ENCODE measurements around the gene CYP11A1.

CYP11A1 gene

DNA sequence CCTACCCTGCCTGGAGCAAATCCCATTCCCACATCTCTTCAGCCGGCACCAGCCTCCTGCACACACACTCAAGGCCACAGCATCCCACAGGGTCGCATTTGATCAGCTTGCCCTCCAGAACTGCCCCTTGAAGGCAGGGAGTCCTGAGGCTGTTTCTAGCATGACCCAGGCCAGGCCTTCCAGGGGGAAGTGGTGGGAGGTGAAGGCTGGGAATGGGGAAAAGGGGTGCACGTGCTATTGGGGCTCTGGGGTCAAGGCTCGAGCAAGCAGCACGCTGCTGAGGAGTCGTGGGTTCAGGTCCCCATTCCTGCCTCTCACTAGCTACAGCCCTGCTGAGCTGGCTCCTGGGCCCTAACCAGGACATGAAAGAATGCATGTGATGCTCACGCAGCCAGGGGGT, 41.4 kb upstream of the CYP11A1 start:
- peaks cover 4% of the 10 kb centered on the region for H3K27me3 ChIP-seq
- no peaks in the 10 kb centered on the region for H3K9me3 ChIP-seq
- H3K27ac ChIP-seq = no peak overlapping the region
- no peaks in the 10 kb centered on the region for H3K36me3 ChIP-seq
- H3K4me3 ChIP-seq (ENCODE audit: low read depth in 1 of 2, low read length in 1 of 2) = no peak overlapping the region
- H3K4me1 ChIP-seq (ENCODE audit: control insufficient read depth in 1 of 2, insufficient read depth in 1 of 2, low read depth in 1 of 2, low read length in 1 of 2) = peaks cover 7 to 9% of the 10 kb centered on the region in 2 experiments
- TF ChIP-seq, protein P1, sequence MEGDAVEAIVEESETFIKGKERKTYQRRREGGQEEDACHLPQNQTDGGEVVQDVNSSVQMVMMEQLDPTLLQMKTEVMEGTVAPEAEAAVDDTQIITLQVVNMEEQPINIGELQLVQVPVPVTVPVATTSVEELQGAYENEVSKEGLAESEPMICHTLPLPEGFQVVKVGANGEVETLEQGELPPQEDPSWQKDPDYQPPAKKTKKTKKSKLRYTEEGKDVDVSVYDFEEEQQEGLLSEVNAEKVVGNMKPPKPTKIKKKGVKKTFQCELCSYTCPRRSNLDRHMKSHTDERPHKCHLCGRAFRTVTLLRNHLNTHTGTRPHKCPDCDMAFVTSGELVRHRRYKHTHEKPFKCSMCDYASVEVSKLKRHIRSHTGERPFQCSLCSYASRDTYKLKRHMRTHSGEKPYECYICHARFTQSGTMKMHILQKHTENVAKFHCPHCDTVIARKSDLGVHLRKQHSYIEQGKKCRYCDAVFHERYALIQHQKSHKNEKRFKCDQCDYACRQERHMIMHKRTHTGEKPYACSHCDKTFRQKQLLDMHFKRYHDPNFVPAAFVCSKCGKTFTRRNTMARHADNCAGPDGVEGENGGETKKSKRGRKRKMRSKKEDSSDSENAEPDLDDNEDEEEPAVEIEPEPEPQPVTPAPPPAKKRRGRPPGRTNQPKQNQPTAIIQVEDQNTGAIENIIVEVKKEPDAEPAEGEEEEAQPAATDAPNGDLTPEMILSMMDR (IDR thresholded peaks at IDR 0.05) = no peak

DNA sequence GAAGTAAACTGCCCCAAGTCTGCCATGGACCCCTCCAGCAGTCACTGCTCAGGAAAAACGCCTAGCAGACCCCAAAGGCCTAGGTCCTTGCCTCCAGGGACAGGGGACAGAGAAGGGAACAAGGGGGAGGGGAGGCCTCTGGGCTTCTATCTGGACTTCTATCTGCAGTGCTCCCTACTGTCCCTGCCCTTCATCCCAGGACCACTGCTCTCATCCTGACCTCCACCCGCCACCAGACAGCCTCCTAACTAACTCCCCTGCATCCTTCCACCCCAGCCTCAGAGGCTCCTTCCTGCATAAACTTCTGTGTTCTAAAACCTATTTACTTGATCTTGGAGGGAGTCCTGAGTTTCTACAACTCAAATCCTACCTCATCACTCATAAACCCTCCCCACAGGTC, 40.9 kb upstream of the CYP11A1 start:
- peaks cover 11 to 13% of the 10 kb centered on the region in 2 experiments for H3K4me1 ChIP-seq (ENCODE audit: control insufficient read depth in 1 of 2, insufficient read depth in 1 of 2, low read depth in 1 of 2, low read length in 1 of 2)
- no peak overlapping the region for H3K27ac ChIP-seq

DNA sequence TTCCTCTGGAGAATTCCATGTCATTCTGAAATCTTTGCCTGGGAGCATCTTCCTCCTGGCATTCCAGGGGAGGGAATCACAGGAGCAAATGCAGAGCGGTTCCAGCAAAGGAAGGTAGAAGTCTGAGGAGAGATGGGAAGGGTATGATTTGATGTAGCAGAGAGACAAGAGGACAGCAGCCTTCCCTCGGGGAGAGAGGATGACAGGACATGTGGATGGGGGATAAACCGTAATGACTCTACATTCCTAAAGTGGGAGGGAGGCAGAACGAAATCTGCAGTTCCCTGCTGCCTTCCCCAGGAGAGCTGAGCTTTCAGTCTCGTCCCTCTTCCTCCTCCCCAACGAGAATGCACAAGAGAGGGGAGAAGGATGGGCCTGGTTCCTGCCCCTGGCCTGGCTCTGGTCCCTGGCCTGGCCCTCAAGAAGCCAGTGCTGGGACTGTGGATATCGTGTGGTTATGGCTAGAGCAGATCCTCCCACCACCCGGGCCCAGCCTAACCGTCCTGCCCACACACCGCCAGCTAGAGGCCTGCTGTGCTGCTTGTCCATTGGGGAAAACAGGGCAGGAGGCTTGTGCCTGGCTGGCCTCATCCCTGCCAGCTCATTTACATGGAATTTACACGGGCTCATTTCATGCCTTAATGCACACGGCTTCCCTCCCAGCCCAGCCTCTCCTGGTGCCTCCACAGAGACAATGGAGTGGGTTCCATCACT, 39.7 kb upstream of the CYP11A1 start:
- Histone ChIP-seq H3K27ac (no peak overlapping the region), H3K36me3 (no peaks in the 10 kb centered on the region), H3K27me3 (peaks cover 7% of the 10 kb centered on the region), H3K4me3 (ENCODE audit: low read depth in 1 of 2, low read length in 1 of 2) (no peak overlapping the region), H3K4me1 (ENCODE audit: control insufficient read depth in 1 of 2, insufficient read depth in 1 of 2, low read depth in 1 of 2, low read length in 1 of 2) (peaks cover 23 to 25% of the 10 kb centered on the region in 2 experiments), H3K9me3 (no peaks in the 10 kb centered on the region)
- TF ChIP-seq, protein P1 (IDR thresholded peaks at IDR 0.05) = no peak

More for the DNA sequence above, 40.9 kb upstream of the CYP11A1 start:
- H3K36me3 ChIP-seq = no peaks in the 10 kb centered on the region
- H3K27me3 ChIP-seq = peaks cover 7% of the 10 kb centered on the region
- H3K4me3 ChIP-seq (ENCODE audit: low read depth in 1 of 2, low read length in 1 of 2) = no peak overlapping the region
- no peaks in the 10 kb centered on the region for H3K9me3 ChIP-seq
- TF ChIP-seq, protein P1 (IDR thresholded peaks at IDR 0.05) = no peak

DNA sequence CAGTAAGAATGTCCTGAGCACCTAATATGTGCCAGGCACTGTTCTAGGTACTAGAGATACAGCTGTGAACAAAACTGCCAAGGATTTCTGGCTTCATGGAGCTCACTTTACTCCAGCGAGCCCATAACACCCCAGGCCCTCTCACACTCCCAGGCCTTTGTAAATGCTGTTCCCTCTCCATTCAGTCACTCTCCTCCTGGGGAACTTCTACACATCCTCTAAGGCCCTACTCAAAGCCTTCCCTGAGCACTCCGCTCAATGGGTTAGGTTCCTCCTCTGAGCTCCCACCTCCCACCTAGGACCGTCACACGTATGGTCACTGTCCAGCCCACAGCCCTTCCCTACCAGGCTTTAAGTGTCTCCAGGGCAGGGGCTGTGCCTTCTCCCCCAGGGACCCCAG, 39.1 kb upstream of the CYP11A1 start:
- Histone ChIP-seq H3K27me3 (peaks cover 7% of the 10 kb centered on the region), H3K4me1 (ENCODE audit: control insufficient read depth in 1 of 2, insufficient read depth in 1 of 2, low read depth in 1 of 2, low read length in 1 of 2) (peaks cover 23 to 30% of the 10 kb centered on the region in 2 experiments), H3K4me3 (ENCODE audit: low read depth in 1 of 2, low read length in 1 of 2) (no peak overlapping the region), H3K36me3 (no peaks in the 10 kb centered on the region), H3K9me3 (no peaks in the 10 kb centered on the region), H3K27ac (no peak overlapping the region)
- TF ChIP-seq, protein P1 (IDR thresholded peaks at IDR 0.05) = no peak

DNA sequence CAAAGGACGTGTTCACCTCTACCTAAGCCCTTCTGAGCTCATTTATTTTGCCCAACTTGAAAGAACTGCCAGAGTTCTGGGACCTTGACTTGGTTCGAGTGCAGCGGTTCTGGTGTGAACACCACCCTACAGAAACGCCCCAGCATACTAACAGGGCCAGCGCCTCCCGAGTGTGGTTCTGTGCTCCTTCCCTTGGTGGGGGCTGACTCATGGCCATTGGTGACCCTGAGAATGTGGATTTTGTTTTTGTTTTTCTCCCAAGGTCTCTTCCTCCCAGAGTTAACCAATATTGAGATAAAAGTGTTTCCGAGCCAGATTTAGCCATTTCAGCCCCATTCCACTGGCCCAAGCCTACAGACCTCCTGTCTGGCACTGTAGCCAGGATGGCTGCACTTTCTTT, 38.4 kb upstream of the CYP11A1 start:
- no peaks in the 10 kb centered on the region for H3K9me3 ChIP-seq
- no peaks in the 10 kb centered on the region for H3K36me3 ChIP-seq
- no peak overlapping the region for H3K4me3 ChIP-seq (ENCODE audit: low read depth in 1 of 2, low read length in 1 of 2)
- no peak overlapping the region for H3K27ac ChIP-seq
- H3K27me3 ChIP-seq = peaks cover 14% of the 10 kb centered on the region
- peaks cover 23 to 33% of the 10 kb centered on the region in 2 experiments for H3K4me1 ChIP-seq (ENCODE audit: control insufficient read depth in 1 of 2, insufficient read depth in 1 of 2, low read depth in 1 of 2, low read length in 1 of 2)
- TF ChIP-seq, protein P1 (IDR thresholded peaks at IDR 0.05) = no peak
